Transverse colon (tissue), 3 donors: ENCODE measurements around the gene PIAS1.

ENCODE experiments used
- CTCF ChIP-seq, 5 experiments: fragments of 200-600 bp in 3 of 5; fragments of 450-650 bp in 2 of 5; sonication (generic) in 3 of 5; IDR thresholded peaks; 1 replicate in 2 of 5; 2 replicates in 3 of 5; pipeline ENCODE4 v1.5.1; 2016 to 2017; ENCODE audit warnings: antibody characterized with exemption in 5 of 5, inconsistent platforms in 3 of 5, mild to moderate bottlenecking in 2 of 5, moderate library complexity in 1 of 5
- POLR2A ChIP-seq: fragments of 450-650 bp; IDR thresholded peaks from one replicate; pipeline ENCODE4 v1.6.1; 2016; ENCODE audit warnings: antibody characterized with exemption, mild to moderate bottlenecking, moderate library complexity

- TF ChIP-seq CTCF (IDR thresholded peaks at IDR 0.05) (no peak), POLR2A (no peak)
Measured at GRCh38 chr15:68213991-68214837, 160.1 kb downstream of the PIAS1 start.
